HPDE6-E6E7 (cell line): ENCODE data around the gene TMEM247.
A peak's percentile ranks its signal among the peaks of the same experiment; 100 is the strongest.

ENCODE experiments used
- DNase-seq: peaks from one replicate; pipeline ENCODE4 v3.0.0; 2011; ENCODE audit warnings: missing footprints; ENCODE audit errors: extremely low spot score

TMEM247 gene

GRCh38 chr2:46489423-46490174 is 10.2 kb downstream of the TMEM247 start:
- DNase-seq, result no peak

DNA sequence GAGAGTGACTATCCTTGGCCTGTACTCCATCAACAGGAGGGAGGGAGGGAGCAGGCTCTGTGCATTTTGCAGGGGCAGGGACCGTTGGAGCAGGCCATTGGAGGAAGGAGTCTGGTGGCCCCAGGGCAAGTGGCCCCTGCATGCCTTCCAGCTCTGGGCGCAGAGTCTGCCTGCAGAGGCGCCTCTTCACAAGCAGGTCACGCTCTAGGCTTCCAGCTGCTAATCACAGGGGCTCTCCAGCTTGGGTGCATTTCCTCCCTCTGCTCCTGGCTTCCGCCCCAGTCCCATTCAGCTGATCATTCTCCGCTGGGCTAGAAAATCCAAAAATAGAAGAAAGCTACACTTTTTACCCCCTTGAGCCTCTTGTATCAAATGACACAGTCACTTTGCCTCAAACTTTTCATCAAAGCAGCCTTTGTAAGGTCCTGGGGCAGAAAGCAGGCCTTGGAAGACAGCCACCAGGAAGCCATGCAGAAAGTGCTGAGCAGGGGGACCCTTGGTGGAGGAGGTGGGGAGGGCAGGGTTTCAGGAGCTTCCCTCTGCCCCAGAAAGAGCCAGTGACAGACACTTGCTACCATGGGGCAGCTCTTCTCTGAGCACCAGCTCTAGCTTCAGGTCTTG is 11.3 kb downstream of the TMEM247 start:
- no peak for DNase-seq

- DNase-seq, result no peak
Measured at GRCh38 chr2:46492301-46492700, 12.9 kb downstream of the TMEM247 start.

GRCh38 chr2:46493241-46493970 is 14.0 kb downstream of the TMEM247 start:
- peak; percentile 34 for DNase-seq

GRCh38 chr2:46493971-46494250 is 14.5 kb downstream of the TMEM247 start:
- DNase-seq, result no peak

- DNase-seq, result no peak
Measured at GRCh38 chr2:46494596-46494995, 15.2 kb downstream of the TMEM247 start.

GRCh38 chr2:46495231-46496030 is 16.1 kb downstream of the TMEM247 start:
- DNase-seq, result no peak

GRCh38 chr2:46497766-46498165 is 18.4 kb downstream of the TMEM247 start:
- DNase-seq, result no peak

DNA sequence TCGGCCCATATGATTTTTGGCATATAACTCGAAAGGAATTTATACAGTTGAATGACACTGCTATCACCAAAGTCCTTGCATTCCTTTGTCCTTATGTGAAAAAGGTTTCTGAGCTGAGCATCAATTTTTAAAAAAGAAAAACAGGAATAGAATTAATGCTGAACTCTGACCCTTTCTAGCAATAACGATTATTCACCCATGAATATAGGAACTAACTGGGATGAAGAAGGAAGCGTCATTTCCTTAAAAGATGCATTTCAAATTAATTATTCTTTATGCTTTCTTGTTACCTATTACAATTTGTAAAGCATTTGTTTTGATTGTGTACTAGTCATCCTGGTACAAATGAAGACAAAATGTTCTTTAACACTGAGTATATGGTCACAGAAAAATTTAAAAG is 19.3 kb downstream of the TMEM247 start:
- no peak for DNase-seq

GRCh38 chr2:46499392-46499785 is 20.0 kb downstream of the TMEM247 start:
- DNase-seq, result no peak

DNA sequence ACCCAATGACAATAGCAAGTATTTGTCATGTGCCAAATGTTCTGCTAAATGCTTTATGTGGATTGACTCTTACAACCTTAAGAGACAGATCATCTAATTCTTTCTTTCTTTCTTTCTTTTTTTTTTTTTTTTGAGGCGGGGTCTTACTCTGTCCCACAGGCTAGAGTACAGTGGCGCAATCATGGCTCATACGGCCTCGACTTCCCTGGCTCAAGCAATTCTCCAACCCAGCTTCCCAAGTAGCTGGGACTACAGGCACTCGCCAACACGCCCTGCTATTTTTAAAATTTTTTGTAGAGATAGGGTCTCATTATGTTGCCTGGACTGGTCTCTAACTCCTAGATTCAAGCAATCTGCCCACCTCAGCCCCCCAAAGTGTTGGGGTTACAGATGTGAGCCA is 21.4 kb downstream of the TMEM247 start:
- no peak for DNase-seq

DNA sequence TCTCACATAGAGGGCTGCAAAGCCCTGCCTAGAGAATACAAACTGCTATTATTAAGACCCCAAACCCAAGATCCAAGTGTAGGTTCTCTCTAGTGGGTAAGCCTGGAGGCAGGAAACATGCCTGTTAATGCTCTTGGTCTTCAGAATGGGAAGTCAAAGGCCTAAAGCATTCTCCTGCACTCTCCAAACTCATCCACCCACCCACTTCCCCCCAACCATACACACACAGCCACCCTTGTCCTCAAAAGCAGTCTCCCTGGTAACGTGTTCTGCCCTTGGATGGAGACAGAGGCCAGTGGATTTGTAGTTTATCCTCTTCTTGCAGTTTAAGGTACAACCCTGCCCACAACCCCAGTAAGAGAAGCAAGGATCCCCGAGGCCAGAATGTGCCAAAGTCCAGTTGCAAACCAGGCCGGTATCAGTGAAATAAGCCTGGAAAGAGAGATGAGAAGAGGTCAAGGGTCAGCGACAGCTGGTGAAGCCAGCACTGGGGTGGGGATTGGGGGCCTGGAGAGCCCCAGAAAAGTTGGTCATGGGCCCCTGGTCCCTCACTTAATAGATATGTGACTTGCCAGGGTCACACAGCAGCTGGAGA is 23.0 kb downstream of the TMEM247 start:
- DNase-seq, result no peak

- no peak for DNase-seq
Measured at GRCh38 chr2:46503686-46504085, 24.3 kb downstream of the TMEM247 start.

GRCh38 chr2:46504221-46504620 is 24.9 kb downstream of the TMEM247 start:
- no peak for DNase-seq

GRCh38 chr2:46504685-46505471 is 25.5 kb downstream of the TMEM247 start:
- DNase-seq, result no peak

DNA sequence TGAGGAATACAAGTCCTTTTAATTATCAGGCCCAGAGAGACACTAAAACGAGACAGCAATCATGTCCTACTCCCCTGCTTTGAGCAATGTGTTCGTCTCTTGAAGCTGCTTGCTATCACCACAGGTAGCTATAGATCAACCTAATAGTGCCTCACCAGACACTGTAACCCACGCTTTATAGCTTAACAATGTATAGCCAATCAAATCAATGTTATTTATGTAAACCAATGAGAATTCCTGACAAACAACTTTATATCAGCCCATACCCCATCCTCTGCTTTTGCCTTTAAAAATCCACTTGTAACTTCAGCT is 26.1 kb downstream of the TMEM247 start:
- no peak for DNase-seq

DNA sequence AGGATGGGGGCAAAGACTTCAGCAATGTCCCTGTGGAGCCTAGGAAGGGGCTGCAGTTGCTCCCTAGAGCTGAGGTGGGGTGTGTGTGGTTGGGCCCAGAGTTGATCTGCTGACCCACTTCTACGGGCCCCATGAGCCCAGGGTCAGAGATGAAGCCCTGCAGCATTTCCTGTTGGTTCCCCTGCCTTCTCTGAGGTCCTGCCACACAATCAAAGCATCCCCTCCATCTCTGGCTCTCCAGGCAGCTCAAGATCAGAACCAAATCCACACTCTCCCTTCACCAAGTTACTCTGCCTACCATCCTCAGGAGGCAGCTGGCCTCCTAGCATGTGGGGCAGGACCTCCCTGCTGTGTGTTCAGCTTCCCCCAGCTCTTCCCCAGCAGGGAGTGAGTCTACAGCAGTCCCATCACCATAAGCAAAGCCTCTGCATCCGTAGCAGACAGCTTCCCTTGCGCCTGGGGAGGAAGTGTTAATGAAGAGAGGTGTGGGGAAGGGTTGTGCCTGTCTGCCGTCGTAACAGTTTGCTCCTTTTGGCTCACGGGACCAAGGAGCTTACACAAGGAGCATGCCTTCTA is 26.9 kb downstream of the TMEM247 start:
- DNase-seq, result no peak

DNA sequence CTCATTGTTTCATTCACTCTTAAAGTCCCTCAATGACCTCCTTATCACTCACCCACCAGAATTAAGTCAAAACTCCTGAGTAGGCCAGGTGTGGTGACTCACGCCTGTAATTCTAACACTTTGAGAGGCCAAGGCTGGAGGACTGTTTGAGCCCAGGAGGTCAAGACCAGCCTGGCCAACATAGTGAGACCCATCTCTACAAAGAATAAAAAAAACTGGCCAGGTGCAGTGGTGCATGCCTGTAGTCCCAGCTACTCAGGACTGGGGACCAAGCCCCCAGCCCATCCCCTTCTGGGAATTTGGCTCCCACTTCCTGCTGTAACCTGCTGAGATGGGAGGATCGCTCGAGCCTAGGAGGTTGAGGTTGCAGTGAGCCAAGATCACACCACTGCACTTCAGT is 28.9 kb downstream of the TMEM247 start:
- no peak for DNase-seq

DNA sequence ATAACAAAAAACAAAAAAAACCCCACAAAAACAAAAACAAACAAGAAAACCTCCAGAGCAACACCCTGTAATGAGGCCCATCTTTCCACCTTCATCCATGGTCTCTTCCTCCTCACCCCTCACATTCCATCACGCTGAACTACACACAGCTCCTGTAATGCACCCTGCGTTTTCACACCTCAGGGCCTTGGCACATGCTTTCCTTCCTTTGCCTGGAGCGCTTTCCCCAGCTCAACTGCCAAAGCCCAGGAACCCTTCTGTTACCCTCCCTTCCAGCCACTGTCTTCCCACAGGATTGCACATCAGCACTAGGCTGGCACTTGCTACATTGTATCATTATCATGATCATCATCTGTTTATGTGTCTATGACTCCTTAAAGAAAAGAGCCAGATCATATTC is 29.4 kb downstream of the TMEM247 start:
- DNase-seq, result no peak

- DNase-seq, result no peak
Measured at GRCh38 chr2:46509804-46510203, 30.4 kb downstream of the TMEM247 start.

DNA sequence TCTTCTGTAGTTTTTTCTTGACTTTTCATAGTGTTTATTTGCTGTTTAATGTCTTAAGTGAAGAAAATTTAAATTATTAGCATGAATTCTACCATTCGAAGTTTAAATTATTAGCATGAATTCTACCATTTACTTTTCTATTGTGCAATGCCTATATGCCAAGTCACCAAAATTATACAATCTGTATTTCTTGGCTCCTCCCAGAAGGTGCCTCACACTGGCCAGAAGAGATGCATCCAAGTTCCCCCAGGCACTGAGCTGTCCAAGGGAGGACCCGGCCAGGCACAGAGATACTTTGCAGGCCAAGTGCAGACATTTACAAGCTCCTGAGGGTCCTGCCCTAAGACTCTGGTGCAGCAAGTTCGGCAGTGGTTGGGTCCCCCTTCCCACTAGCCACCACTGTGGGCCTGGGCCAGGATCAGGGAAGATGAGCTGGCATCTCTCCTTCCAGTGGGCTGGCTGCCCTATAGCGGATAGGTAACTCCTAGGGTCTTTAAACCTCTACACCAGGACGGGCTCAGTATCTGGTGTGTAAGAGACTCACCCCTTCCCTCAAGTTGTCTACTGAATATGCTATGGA is 31.3 kb downstream of the TMEM247 start:
- no peak for DNase-seq
